K562 (cell line): ENCODE measurements around the gene CLDN7. TPM values are rescaled to one million over a fixed set of nuclear protein-coding genes. Genes with fewer than 3 reads are reported as not detected.

Experiments used
- AFF1 ChIP-seq, 2 experiments: fragments of 450-650 bp; IDR thresholded peaks; 2 replicates each; pipeline ENCODE4 v1.6.1; 2018; ENCODE audit warnings: mild to moderate bottlenecking in 2 of 2, low read depth in 1 of 2; ENCODE audit not compliant: partially characterized antibody in 2 of 2
- CBX1 ChIP-seq: sonication (generic); IDR thresholded peaks from 2 replicates; pipeline ENCODE4 v1.6.1; 2016; ENCODE audit warnings: antibody characterized with exemption, low read depth, mild to moderate bottlenecking
- CCAR2 ChIP-seq: fragments of 200-400 bp; formaldehyde crosslinking; IDR thresholded peaks from 2 replicates; pipeline ENCODE4 v1.6.1; 2017; ENCODE audit warnings: mild to moderate bottlenecking, low read depth, low read length
- CHD2 ChIP-seq: IDR thresholded peaks from 2 replicates; pipeline ENCODE4 v1.6.1; 2011; ENCODE audit warnings: low read depth, low read length
- CTBP1 ChIP-seq: fragments of 450-650 bp; IDR thresholded peaks from 2 replicates; pipeline ENCODE4 v1.6.1; 2016; ENCODE audit warnings: borderline replicate concordance
- LCOR ChIP-seq: sonication (generic); formaldehyde crosslinking; IDR thresholded peaks from 2 replicates; pipeline ENCODE4 v1.8.0; 2022; ENCODE audit warnings: mild to moderate bottlenecking, missing genetic modification reagents
- LEF1 ChIP-seq: fragments of 450-650 bp; IDR thresholded peaks from 2 replicates; pipeline ENCODE4 v1.6.1; 2016; ENCODE audit warnings: mild to moderate bottlenecking
- PHF21A ChIP-seq: fragments of 450-650 bp; IDR thresholded peaks from 2 replicates; pipeline ENCODE4 v1.6.1; 2017; ENCODE audit warnings: low read depth, borderline replicate concordance
- POLR2A ChIP-seq: fragments of 450-650 bp; conservative IDR thresholded peaks from 2 replicates; pipeline ENCODE4 v1.6.1; 2016
- SFPQ ChIP-seq: fragments of 200-400 bp; formaldehyde crosslinking; IDR thresholded peaks from 2 replicates; pipeline ENCODE4 v1.6.1; 2017; ENCODE audit warnings: mild to moderate bottlenecking, low read depth, low read length, moderate library complexity
- USF2 ChIP-seq: sonication (generic); formaldehyde crosslinking; IDR thresholded peaks from 2 replicates; pipeline ENCODE4 v1.5.0; 2020; ENCODE audit warnings: missing genetic modification reagents
- ZNF12 ChIP-seq: sonication (generic); formaldehyde crosslinking; IDR thresholded peaks from 2 replicates; pipeline ENCODE4 v1.4.0; 2020; ENCODE audit warnings: mild to moderate bottlenecking, missing genetic modification reagents
- ZNF133 ChIP-seq: fragments of 250-450 bp; sonication (Bioruptor Pico); IDR thresholded peaks from 2 replicates; pipeline ENCODE4 v1.4.0; 2020; ENCODE audit warnings: mild to moderate bottlenecking
- polyA plus RNA-seq, 8 experiments: library from polyadenylated mRNA; depleted of rRNA in 4 of 8; stranded (reverse) in 5 of 8; unstranded in 3 of 8; fragments of >200 nt; fragmentation: Nextera tagmentation in 2 of 8; fragmentation: Illumina TruSeq in 1 of 8; extraction: Ambion mirVana in 2 of 8; extraction: Trizol in 1 of 8; gene quantifications; 2 replicates each; pipeline versions ENCODE4 v1.2.1 to v1.2.3, GENCODE V29; 2011 to 2014; ENCODE audit warnings: inconsistent platforms in 1 of 8, missing spikeins in 1 of 8
- total RNA-seq, 7 experiments: library from RNA; depleted of rRNA in 6 of 7; stranded (reverse); fragments of >200 nt in 6 of 7; fragmentation: Illumina TruSeq in 2 of 7; extraction: Trizol in 2 of 7; gene quantifications; 2 replicates each; pipeline versions ENCODE4 v1.2.1 to v1.2.3, GENCODE V29; 2011 to 2021; ENCODE audit warnings: low replicate concordance in 1 of 7

The CLDN7 gene
- total and polyA plus RNA-seq, 9 of the 15 experiments (the other 6 are each of a cell fraction or from before 2014, with no cell fraction given) = 2.2 to 14.5 (median 7.6) TPM

GRCh38 chr17:7242717-7243452, 19.4 kb downstream of the CLDN7 start (continued):
- TF ChIP-seq AFF1 (IDR thresholded peaks at IDR 0.05; ENCODE audit: low read depth in 1 of 2, partially characterized antibody in 2 of 2) (peak in 1 of 2 experiments; percentile 85), LCOR (CRISPR knock-in tag) (peak; percentile 94), CHD2 (peak; percentile 86), ZNF133 (no peak), CBX1 (peak; percentile 59; the same call in 1 of the 2 replicates), SFPQ (peak; percentile 69; the same call in 1 of the 2 replicates), LEF1 (peak; percentile 79), POLR2A (peak; percentile 76), USF2 (CRISPR knock-in tag) (peak; percentile 98), CTBP1 (peak; percentile 58; the same call in 1 of the 2 replicates), CCAR2 (no peak), ZNF12 (CRISPR knock-in tag) (no peak), PHF21A (peak; percentile 67; the same call in 1 of the 2 replicates)
